Prostate gland (tissue), 2 donors: ENCODE results near the gene FAXC. TPM values are rescaled to one million over a fixed set of nuclear protein-coding genes. Genes with fewer than 3 reads are reported as not detected.
"Not testable (repeated sequence)": the region's sequence is repeated elsewhere in the genome, so short reads cannot be mapped to it uniquely, and the experiment has no call there.

Experiments
- DNase-seq: peaks from one replicate; pipeline ENCODE4 v3.0.0-alpha.2; 2019; ENCODE audit warnings: low spot score
- H3K27ac ChIP-seq, 2 donors: fragments of 200-600 bp; sonication (generic); 2 replicates each; pipeline ENCODE4 v1.5.1; 2017 to 2019
- H3K27me3 ChIP-seq: fragments of 200-600 bp; sonication (generic); replicated peaks from 2 replicates; pipeline ENCODE4 v1.5.1; 2019; ENCODE audit not compliant: insufficient read depth
- H3K36me3 ChIP-seq, 2 donors: fragments of 200-600 bp; sonication (generic); 1 replicate in 1 of 2; 2 replicates in 1 of 2; pipeline versions ENCODE4 v1.5.1 to v1.8.1; 2017 to 2019
- H3K4me1 ChIP-seq: fragments of 200-600 bp; sonication (generic); replicated peaks from 2 replicates; pipeline ENCODE4 v1.5.1; 2019
- H3K4me3 ChIP-seq, 2 donors: fragments of 200-600 bp; sonication (generic); 2 replicates each; pipeline ENCODE4 v1.5.1; 2017 to 2019
- H3K9me3 ChIP-seq: fragments of 200-600 bp; sonication (generic); 2 replicates; pipeline ENCODE4 v1.5.1; 2017
- CTCF ChIP-seq, 4 experiments: fragments of 200-600 bp in 2 of 4; fragments of 450-650 bp in 2 of 4; sonication (generic) in 2 of 4; IDR thresholded peaks; 1 replicate in 3 of 4; 2 replicates in 1 of 4; pipeline ENCODE4 v1.5.1; 2016 to 2019; ENCODE audit warnings: antibody characterized with exemption in 4 of 4, mild to moderate bottlenecking in 2 of 4, moderate library complexity in 2 of 4
- POLR2A ChIP-seq: fragments of 450-650 bp; IDR thresholded peaks from one replicate; pipeline ENCODE4 v1.6.1; 2016; ENCODE audit warnings: antibody characterized with exemption, mild to moderate bottlenecking
- POLR2AphosphoS5 ChIP-seq: sonication (generic); formaldehyde crosslinking; IDR thresholded peaks from one replicate; pipeline ENCODE4 v1.6.1; 2017; ENCODE audit warnings: antibody characterized with exemption
- WGBS: methylation state at CpG from one replicate; pipeline ENCODE4 v1.1.5; 2018; 5-methylcytosine and 5-hydroxymethylcytosine counted together
- intact Hi-C: fragments of 100-400 bp; cut with DNase I; formaldehyde crosslinking; loops from one replicate; pipeline ENCODE4 v1.14.2; 2022
- total RNA-seq, 2 donors: library from RNA; depleted of rRNA; stranded (reverse); fragments of >200 nt; gene quantifications; one replicate each; pipeline ENCODE4 v1.1.0, GENCODE V29; 2016

The FAXC gene
- total RNA-seq, 2 donors from 2014 or later: 6.5 to 14.7 TPM

- Histone ChIP-seq H3K4me3 (no peak overlapping the region), H3K9me3 (no peaks in the 10 kb centered on the region), H3K27me3 (no peaks in the 10 kb centered on the region), H3K36me3 (no peaks in the 10 kb centered on the region), H3K27ac (no peak overlapping the region), H3K4me1 (no peaks in the 10 kb centered on the region)
- intact Hi-C loops: no loop called here
- no peak for TF ChIP-seq CTCF (IDR thresholded peaks at IDR 0.05)
- no peak for TF ChIP-seq POLR2A
- TF ChIP-seq POLR2AphosphoS5: no peak
- 92% methylated on average over 4 of the region's 4 CpGs for WGBS
- DNase-seq: no peak
These were observed 4.3 kb downstream of the FAXC start for GRCh38 chr6:99345164-99345563.

DNA sequence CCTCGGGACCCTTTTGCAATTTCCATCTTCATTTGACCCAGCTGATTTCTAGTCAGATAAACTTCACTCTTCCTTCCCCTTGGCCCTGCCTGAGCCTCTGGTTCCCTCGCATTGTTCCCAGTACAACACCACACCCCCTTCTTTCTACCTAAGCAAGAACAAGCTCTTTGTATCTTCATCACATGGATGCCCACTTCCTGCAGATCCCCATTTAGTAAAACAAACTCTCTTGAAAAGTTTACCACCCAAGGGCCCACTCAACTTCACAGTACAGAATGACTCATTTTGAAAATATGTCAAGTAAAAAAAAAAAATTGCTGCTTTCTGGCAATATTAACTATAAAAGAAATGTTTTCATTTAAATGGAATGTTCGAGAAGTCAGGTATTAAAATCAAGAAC lies 5.2 kb downstream of the FAXC start:
- TF ChIP-seq POLR2AphosphoS5 (no peak), POLR2A (no peak), CTCF (IDR thresholded peaks at IDR 0.05) (no peak)
- Histone ChIP-seq H3K27ac (no peak overlapping the region), H3K4me3 (no peak overlapping the region), H3K36me3 (no peaks in the 10 kb centered on the region), H3K27me3 (no peaks in the 10 kb centered on the region), H3K9me3 (no peaks in the 10 kb centered on the region), H3K4me1 (no peaks in the 10 kb centered on the region)
- intact Hi-C loops: no loop called here
- WGBS: 41% methylated on average over 3 of the region's 3 CpGs
- no peak for DNase-seq

DNA sequence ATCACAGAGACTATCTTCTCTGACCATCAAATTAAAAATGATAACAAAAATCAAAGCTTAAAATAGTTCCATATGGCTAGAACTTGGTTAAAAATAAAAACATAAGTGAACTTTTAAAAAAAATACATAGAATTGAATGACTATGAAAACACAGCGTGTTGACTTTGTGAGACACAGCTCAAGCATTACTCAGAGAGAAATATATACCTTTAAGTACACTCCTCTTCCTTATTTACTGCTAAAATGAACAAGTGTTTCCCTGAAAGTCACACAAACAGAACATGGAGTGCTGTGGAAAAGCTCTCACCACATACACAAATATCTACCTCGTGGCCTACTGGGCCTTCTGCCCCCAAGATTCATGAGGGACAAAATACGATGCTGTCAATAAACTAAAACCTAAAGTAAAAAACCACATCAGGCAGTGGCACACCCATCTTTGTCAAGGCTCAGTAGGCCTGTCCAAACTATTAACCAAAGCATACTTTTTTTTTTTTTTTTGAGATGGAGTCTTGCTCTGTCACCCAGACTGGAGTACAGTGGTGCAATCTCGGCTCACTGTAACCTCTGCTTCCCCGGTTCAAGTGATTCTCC lies 7.5 kb downstream of the FAXC start:
- no peaks in the 10 kb centered on the region for H3K9me3 ChIP-seq
- H3K4me3 ChIP-seq: no peak overlapping the region
- H3K27ac ChIP-seq: no peak overlapping the region
- intact Hi-C loops: no loop called here
- no peak for TF ChIP-seq POLR2A
- no peak for TF ChIP-seq POLR2AphosphoS5
- TF ChIP-seq CTCF (IDR thresholded peaks at IDR 0.05): no peak
- H3K27me3 ChIP-seq: no peaks in the 10 kb centered on the region
- H3K4me1 ChIP-seq: no peaks in the 10 kb centered on the region
- WGBS: 71% methylated on average over 5 of the region's 5 CpGs
- DNase-seq: no peak
- H3K36me3 ChIP-seq: no peaks in the 10 kb centered on the region

- 15% methylated on average over 2 of the region's 2 CpGs for whole genome bisulfite sequencing
- no peaks in the 10 kb centered on the region for H3K36me3 ChIP-seq
- no peak for TF ChIP-seq POLR2AphosphoS5
- no peak for TF ChIP-seq CTCF (IDR thresholded peaks at IDR 0.05)
- TF ChIP-seq POLR2A: no peak
- intact Hi-C loops: no loop called here
- no peaks in the 10 kb centered on the region for H3K9me3 ChIP-seq
- H3K4me3 ChIP-seq: no peak overlapping the region
- DNase-seq: no peak
- no peaks in the 10 kb centered on the region for H3K4me1 ChIP-seq
- H3K27ac ChIP-seq: no peak overlapping the region
- no peaks in the 10 kb centered on the region for H3K27me3 ChIP-seq
These were observed 11.3 kb downstream of the FAXC start for GRCh38 chr6:99338188-99338587.

- H3K9me3 ChIP-seq, H3K36me3 ChIP-seq, H3K27me3 ChIP-seq, H3K27ac ChIP-seq, DNase-seq, H3K4me3 ChIP-seq, H3K4me1 ChIP-seq, intact Hi-C loops: not testable (repeated sequence)
- 74% methylated on average over 6 of the region's 6 CpGs for WGBS
These were observed 14.2 kb downstream of the FAXC start for GRCh38 chr6:99335298-99335697.
